Chondrocyte (in vitro differentiated cells): ENCODE measurements around the gene MTA3. TPM values are rescaled to one million over a fixed set of nuclear protein-coding genes. Genes with fewer than 3 reads are reported as not detected.

ENCODE experiments used
- DNase-seq: peaks from one replicate; pipeline ENCODE4 v3.0.0; 2021; ENCODE audit warnings: mixed read lengths, low spot score
- H3K27ac Mint-ChIP-seq: one replicate; pipeline ENCODE4 v1.8.0; 2021; ENCODE audit warnings: mild to moderate bottlenecking, moderate library complexity, mixed read lengths; ENCODE audit not compliant: unreplicated experiment
- H3K27me3 Mint-ChIP-seq: 2 replicates; pipeline ENCODE4 v1.8.0; 2021; ENCODE audit warnings: low read depth, mixed read lengths
- H3K36me3 Mint-ChIP-seq: 2 replicates; pipeline ENCODE4 v1.8.0; 2021; ENCODE audit warnings: low read depth, mixed read lengths
- H3K4me1 Mint-ChIP-seq: 2 replicates; pipeline ENCODE4 v1.8.0; 2021; ENCODE audit warnings: low read depth, mild to moderate bottlenecking, mixed read lengths
- H3K4me3 Mint-ChIP-seq: one replicate; pipeline ENCODE4 v1.8.0; 2021; ENCODE audit warnings: mild to moderate bottlenecking, moderate library complexity, mixed read lengths; ENCODE audit not compliant: unreplicated experiment
- H3K9me3 Mint-ChIP-seq: 2 replicates; pipeline ENCODE4 v1.8.0; 2021; ENCODE audit warnings: low read depth, mixed read lengths
- total RNA-seq: library from RNA; stranded (reverse); gene quantifications from 3 replicates; pipeline ENCODE4 v1.2.1, GENCODE V29; 2021
- TF ChIP-seq, protein P1 (sequence below): fragments of 200-600 bp; sonication (generic); IDR thresholded peaks from 2 replicates; pipeline ENCODE4 v1.5.0; 2021; ENCODE audit warnings: antibody characterized with exemption, mild to moderate bottlenecking, moderate library complexity

MTA3 gene
- total RNA-seq, 1 donor from 2014 or later = 39.3 TPM

DNA sequence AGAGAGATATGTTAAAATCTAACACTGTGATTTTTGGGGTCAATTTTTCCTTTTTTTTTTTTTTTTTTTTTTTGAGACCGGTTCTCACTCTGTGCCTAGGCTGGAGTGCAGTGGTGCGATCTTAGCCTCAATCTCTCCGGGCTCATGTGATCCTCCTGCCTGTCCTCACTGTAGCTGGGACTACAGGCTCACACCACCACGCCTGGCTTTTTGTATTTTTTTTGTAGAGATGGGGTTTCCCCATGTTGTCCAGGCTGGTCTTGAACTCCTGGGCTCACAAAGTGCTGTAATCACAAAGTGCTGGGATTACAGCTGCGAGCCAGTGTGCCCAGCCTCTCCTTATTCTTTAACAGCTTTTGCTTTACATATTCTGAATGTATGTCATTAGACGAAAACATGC lies 226.8 kb downstream of the MTA3 start:
- no peak overlapping the region for H3K4me3 Mint-ChIP-seq

DNA sequence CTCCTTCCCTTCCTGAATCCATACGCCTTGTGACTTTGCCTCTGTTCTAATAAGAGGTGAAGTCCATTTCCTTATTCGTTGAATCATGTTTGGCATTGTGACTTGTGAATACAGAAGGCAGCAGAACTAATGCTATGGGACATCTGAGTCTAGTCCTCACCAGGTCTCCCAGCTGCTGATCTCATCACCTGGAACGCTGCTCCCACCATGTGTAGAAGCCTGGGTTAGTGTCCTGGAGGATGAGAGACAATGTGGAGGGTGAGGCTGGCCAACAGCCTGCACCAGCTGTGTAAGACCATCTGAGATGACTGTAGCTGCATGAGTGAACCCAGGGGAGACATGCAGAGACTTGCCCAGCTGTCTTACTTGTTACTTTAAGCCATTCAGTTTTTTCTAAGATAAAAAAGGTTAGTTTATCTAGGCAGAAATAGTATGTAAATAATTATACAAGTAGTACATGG lies 227.4 kb downstream of the MTA3 start:
- no peak for DNase-seq
- Mint-ChIP-seq H3K9me3 (no peaks in the 10 kb centered on the region), H3K4me3 (no peak overlapping the region), H3K36me3 (no peaks in the 10 kb centered on the region), H3K27ac (peak overlapping the region; percentile 85), H3K27me3 (no peaks in the 10 kb centered on the region), H3K4me1 (peaks cover 56% of the 10 kb centered on the region)
- TF ChIP-seq, protein P1, sequence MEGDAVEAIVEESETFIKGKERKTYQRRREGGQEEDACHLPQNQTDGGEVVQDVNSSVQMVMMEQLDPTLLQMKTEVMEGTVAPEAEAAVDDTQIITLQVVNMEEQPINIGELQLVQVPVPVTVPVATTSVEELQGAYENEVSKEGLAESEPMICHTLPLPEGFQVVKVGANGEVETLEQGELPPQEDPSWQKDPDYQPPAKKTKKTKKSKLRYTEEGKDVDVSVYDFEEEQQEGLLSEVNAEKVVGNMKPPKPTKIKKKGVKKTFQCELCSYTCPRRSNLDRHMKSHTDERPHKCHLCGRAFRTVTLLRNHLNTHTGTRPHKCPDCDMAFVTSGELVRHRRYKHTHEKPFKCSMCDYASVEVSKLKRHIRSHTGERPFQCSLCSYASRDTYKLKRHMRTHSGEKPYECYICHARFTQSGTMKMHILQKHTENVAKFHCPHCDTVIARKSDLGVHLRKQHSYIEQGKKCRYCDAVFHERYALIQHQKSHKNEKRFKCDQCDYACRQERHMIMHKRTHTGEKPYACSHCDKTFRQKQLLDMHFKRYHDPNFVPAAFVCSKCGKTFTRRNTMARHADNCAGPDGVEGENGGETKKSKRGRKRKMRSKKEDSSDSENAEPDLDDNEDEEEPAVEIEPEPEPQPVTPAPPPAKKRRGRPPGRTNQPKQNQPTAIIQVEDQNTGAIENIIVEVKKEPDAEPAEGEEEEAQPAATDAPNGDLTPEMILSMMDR = no peak

More for the DNA sequence above, 226.8 kb downstream of the MTA3 start:
- no peak for DNase-seq
- Mint-ChIP-seq H3K27ac (no peak overlapping the region), H3K27me3 (no peaks in the 10 kb centered on the region), H3K9me3 (no peaks in the 10 kb centered on the region), H3K36me3 (no peaks in the 10 kb centered on the region), H3K4me1 (peaks cover 53% of the 10 kb centered on the region)
- TF ChIP-seq, protein P1 = no peak

DNA sequence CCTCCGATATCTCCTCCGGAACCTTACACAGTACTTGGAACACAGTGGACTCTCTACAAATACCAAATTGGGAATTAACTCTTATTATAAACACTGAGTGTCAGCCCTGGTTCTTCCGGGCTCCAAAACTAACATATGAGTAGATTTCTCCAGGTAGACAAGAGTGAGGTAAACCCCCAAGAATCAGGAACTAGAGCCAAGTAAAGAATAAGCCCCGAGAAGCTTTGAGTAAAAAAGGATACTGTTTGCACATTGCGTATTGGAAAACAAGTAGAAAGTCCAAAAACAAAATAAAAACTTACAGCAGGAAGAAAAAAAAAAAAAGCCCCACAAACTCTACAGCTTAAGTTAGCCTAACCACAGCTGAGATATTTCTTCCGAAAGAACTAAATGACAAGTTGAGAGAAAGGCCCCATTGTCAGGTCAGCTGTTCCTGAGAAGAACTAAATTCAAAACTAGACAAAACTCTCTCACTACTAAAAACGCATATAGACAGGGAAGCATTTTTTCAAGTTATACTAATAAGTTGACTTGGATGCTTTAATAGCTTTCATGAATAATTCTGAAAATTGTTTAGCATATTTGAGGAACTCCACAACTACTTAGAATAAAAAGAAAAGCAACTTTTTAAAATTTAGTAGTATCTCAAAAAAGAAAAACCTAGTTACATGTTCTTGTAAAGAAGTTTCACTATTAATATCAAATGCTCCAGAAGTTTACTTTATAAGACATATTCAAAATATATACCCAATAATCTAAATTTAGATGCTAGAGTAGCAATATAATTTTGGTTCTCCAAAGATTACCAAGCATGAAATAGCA lies 228.2 kb downstream of the MTA3 start:
- peak overlapping the region; percentile 85 for H3K27ac Mint-ChIP-seq
- DNase-seq = no peak
- H3K4me1 Mint-ChIP-seq = peaks cover 56% of the 10 kb centered on the region
- no peaks in the 10 kb centered on the region for H3K36me3 Mint-ChIP-seq
- no peaks in the 10 kb centered on the region for H3K9me3 Mint-ChIP-seq
- no peaks in the 10 kb centered on the region for H3K27me3 Mint-ChIP-seq
- H3K4me3 Mint-ChIP-seq = no peak overlapping the region
- TF ChIP-seq, protein P1 = no peak

DNA sequence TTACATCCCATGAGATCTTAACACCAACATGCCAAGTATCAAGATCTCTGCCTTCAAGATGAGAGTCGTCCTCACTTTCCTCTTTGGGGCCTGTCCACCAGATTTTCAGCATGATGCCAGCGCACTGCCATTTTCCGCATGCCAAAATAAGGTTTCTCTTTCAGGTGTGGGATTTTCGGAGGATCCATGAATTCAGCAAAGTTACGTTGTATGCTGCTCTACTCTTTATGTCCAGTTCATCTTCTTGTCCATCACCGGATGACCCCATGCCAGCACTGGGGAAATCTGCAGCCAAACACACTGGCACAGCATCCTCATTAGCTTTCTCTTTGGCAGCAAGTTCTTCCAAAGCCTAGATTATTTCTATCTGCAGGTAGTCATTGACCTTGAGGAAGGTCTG lies 228.8 kb downstream of the MTA3 start:
- no peaks in the 10 kb centered on the region for H3K9me3 Mint-ChIP-seq
- TF ChIP-seq, protein P1 = no peak

DNA sequence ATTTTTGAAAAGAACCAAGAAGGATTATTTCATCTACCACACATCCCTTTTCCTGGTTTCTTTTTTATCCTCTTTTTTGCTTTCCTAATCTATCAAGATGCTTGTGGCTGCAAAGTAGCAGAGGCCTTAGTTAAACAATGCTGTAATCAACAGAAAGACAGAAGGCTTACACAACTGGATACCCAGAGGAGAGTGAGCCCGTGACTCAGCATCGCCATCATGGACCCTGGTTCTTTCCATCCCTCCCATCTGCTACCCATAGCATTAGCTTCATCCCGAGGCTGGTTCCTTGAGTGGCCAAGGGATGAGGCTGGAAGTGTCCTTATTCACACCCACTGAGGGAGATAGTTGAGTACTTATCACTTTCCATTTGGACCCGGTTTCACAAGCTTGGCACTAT lies 231.4 kb downstream of the MTA3 start:
- no peaks in the 10 kb centered on the region for H3K27me3 Mint-ChIP-seq
- H3K4me1 Mint-ChIP-seq = peaks cover 33% of the 10 kb centered on the region
- no peak overlapping the region for H3K27ac Mint-ChIP-seq
- no peaks in the 10 kb centered on the region for H3K9me3 Mint-ChIP-seq
- TF ChIP-seq, protein P1 = no peak
- H3K4me3 Mint-ChIP-seq = no peak overlapping the region
- no peaks in the 10 kb centered on the region for H3K36me3 Mint-ChIP-seq
- no peak for DNase-seq

More for the DNA sequence above, 228.8 kb downstream of the MTA3 start:
- no peak for DNase-seq
- H3K4me1 Mint-ChIP-seq = peaks cover 54% of the 10 kb centered on the region
- no peak overlapping the region for H3K4me3 Mint-ChIP-seq
- H3K27ac Mint-ChIP-seq = no peak overlapping the region
- H3K27me3 Mint-ChIP-seq = no peaks in the 10 kb centered on the region
- no peaks in the 10 kb centered on the region for H3K36me3 Mint-ChIP-seq
